Panc1 (cell line): ENCODE data around the gene MTHFD1L. TPM values are rescaled to one million over a fixed set of nuclear protein-coding genes. Genes with fewer than 3 reads are reported as not detected.

Experiments
- ATAC-seq: fragments of 200-7000 bp; cut with Tn5 transposase; 2 replicates; pipeline ENCODE4 v1.9.1; 2020; ENCODE audit warnings: mild to moderate bottlenecking, moderate library complexity
- BruUV-seq: library from RNA; stranded (reverse); fragments of 400-500 nt; replicated peaks from 2 replicates; lab custom pipeline; 2021; lab: Mats Ljungman, UMichigan
- CTCF ChIA-PET: fragments of 300-600 bp; sonication (Branson Sonifier 250); formaldehyde crosslinking; loops from one replicate; lab custom pipeline; 2022; ENCODE audit warnings: antibody characterized with exemption; lab: Charles Lee
- POLR2A ChIA-PET: fragments of 300-600 bp; sonication (Branson Sonifier 250); formaldehyde crosslinking; loops from one replicate; lab custom pipeline; 2022; ENCODE audit warnings: antibody characterized with exemption; lab: Charles Lee
- DNase-seq: peaks from one replicate; pipeline ENCODE4 v3.0.0-alpha.2; 2010; ENCODE audit warnings: low read depth, low spot score
- H3K27ac ChIP-seq: 2 replicates; pipeline ENCODE4 v1.5.1; 2011; ENCODE audit warnings: mild to moderate bottlenecking, low read length, inconsistent platforms
- H3K27me3 ChIP-seq: fragments of 200-500 bp; sonication (Bioruptor generic); 2 replicates; pipeline ENCODE4 v1.6.0; 2014; ENCODE audit warnings: low read length, inconsistent platforms; ENCODE audit not compliant: control insufficient read depth, insufficient read depth
- H3K36me3 ChIP-seq: fragments of 200-500 bp; sonication (Bioruptor generic); 2 replicates; pipeline ENCODE4 v1.5.1; 2014; ENCODE audit warnings: inconsistent platforms, mild to moderate bottlenecking, low read length, moderate library complexity; ENCODE audit not compliant: control insufficient read depth, insufficient read depth
- H3K4me1 ChIP-seq: 2 replicates; pipeline ENCODE4 v1.5.1; 2011; ENCODE audit warnings: inconsistent platforms, mild to moderate bottlenecking, low read length, moderate library complexity; ENCODE audit not compliant: control insufficient read depth, insufficient read depth
- H3K4me3 ChIP-seq, 2 experiments: 2 replicates each; pipeline ENCODE4 v1.5.1; 2011 to 2012; ENCODE audit warnings: low read depth in 2 of 2, low read length in 2 of 2, mild to moderate bottlenecking in 2 of 2, inconsistent platforms in 1 of 2, moderate library complexity in 1 of 2
- H3K9me3 ChIP-seq: fragments of 200-500 bp; sonication (Bioruptor generic); 2 replicates; pipeline ENCODE4 v1.5.1; 2014; ENCODE audit warnings: low read depth, mild to moderate bottlenecking, inconsistent platforms, low read length, moderate library complexity; ENCODE audit not compliant: control insufficient read depth, insufficient read depth
- POLR2AphosphoS5 ChIP-seq: IDR thresholded peaks from 2 replicates; pipeline ENCODE4 v1.6.1; 2012; ENCODE audit warnings: mild to moderate bottlenecking, low read depth, low read length, moderate library complexity
- SIN3A ChIP-seq: IDR thresholded peaks from 2 replicates; pipeline ENCODE4 v1.6.1; 2012; ENCODE audit warnings: low read depth, mild to moderate bottlenecking, low read length, moderate library complexity, borderline replicate concordance; ENCODE audit not compliant: insufficient read depth
- TCF7L2 ChIP-seq: IDR thresholded peaks from 2 replicates; pipeline ENCODE4 v1.6.1; 2011; ENCODE audit warnings: mild to moderate bottlenecking, low read depth, low read length, inconsistent platforms
- in situ Hi-C: cut with HindIII; loops from 2 replicates; pipeline ENCODE4 v1.10.0; 2016; ENCODE audit warnings: low sequenced_read_pairs, low pct_unique_long_range_greater_than_20kb
- intact Hi-C: fragments of 100-400 bp; cut with micrococcal nuclease; formaldehyde crosslinking; loops from one replicate; pipeline ENCODE4 v1.10.0; 2022; ENCODE audit not compliant: unreplicated experiment
- total RNA-seq: library from RNA; stranded (reverse); gene quantifications from one replicate; pipeline ENCODE4 v1.2.1, GENCODE V29; 2021; ENCODE audit not compliant: unreplicated experiment
- TF ChIP-seq, protein P1 (sequence below), 2 experiments: IDR thresholded peaks; 2 replicates each; pipeline ENCODE4 v1.6.1; 2011 to 2012; ENCODE audit warnings: low read depth in 2 of 2, control low read depth in 1 of 2, low read length in 1 of 2, mild to moderate bottlenecking in 1 of 2, moderate library complexity in 1 of 2; ENCODE audit not compliant: insufficient read depth in 1 of 2
- TF ChIP-seq, protein P2 (sequence below): fragments of 450-650 bp; IDR thresholded peaks from 2 replicates; pipeline ENCODE4 v1.5.1; 2017; ENCODE audit warnings: mild to moderate bottlenecking

MTHFD1L gene
- total RNA-seq, 1 experiment from 2014 or later = 76.2 TPM

DNA sequence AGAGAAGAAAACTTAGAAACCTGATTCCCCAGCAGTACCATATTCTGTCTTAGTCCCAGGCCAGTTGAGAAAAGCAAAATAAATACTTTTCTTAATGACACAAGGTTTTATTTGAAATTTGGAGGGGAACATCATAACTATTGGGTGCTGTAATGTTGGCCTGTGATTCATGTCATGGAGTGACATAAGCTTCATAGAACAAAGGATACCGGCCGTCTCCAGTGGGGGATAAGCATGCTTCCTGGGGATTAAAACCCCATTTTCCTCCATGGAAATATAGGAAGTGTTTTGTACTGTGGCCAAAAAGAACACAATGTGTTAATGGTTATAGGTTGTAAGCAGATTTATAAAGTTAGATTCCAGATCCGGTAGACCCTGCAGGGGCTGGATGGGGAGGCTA lies 18.0 kb downstream of the MTHFD1L start:
- DNase-seq = no peak
- Histone ChIP-seq H3K4me1 (peaks cover 7% of the 10 kb centered on the region; the same call in 1 of the 2 replicates), H3K27me3 (no peaks in the 10 kb centered on the region), H3K4me3 (no peak overlapping the region), H3K9me3 (no peaks in the 10 kb centered on the region), H3K36me3 (peaks cover 36% of the 10 kb centered on the region), H3K27ac (no peak overlapping the region)
- TF ChIP-seq POLR2AphosphoS5 (no peak), TCF7L2 (no peak), SIN3A (no peak)
- TF ChIP-seq, protein P1, sequence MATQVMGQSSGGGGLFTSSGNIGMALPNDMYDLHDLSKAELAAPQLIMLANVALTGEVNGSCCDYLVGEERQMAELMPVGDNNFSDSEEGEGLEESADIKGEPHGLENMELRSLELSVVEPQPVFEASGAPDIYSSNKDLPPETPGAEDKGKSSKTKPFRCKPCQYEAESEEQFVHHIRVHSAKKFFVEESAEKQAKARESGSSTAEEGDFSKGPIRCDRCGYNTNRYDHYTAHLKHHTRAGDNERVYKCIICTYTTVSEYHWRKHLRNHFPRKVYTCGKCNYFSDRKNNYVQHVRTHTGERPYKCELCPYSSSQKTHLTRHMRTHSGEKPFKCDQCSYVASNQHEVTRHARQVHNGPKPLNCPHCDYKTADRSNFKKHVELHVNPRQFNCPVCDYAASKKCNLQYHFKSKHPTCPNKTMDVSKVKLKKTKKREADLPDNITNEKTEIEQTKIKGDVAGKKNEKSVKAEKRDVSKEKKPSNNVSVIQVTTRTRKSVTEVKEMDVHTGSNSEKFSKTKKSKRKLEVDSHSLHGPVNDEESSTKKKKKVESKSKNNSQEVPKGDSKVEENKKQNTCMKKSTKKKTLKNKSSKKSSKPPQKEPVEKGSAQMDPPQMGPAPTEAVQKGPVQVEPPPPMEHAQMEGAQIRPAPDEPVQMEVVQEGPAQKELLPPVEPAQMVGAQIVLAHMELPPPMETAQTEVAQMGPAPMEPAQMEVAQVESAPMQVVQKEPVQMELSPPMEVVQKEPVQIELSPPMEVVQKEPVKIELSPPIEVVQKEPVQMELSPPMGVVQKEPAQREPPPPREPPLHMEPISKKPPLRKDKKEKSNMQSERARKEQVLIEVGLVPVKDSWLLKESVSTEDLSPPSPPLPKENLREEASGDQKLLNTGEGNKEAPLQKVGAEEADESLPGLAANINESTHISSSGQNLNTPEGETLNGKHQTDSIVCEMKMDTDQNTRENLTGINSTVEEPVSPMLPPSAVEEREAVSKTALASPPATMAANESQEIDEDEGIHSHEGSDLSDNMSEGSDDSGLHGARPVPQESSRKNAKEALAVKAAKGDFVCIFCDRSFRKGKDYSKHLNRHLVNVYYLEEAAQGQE (IDR thresholded peaks at IDR 0.05; ENCODE audit: insufficient read depth in 1 of 2, low read depth in 2 of 2, low read length in 1 of 2) = no peak
- TF ChIP-seq, protein P2, sequence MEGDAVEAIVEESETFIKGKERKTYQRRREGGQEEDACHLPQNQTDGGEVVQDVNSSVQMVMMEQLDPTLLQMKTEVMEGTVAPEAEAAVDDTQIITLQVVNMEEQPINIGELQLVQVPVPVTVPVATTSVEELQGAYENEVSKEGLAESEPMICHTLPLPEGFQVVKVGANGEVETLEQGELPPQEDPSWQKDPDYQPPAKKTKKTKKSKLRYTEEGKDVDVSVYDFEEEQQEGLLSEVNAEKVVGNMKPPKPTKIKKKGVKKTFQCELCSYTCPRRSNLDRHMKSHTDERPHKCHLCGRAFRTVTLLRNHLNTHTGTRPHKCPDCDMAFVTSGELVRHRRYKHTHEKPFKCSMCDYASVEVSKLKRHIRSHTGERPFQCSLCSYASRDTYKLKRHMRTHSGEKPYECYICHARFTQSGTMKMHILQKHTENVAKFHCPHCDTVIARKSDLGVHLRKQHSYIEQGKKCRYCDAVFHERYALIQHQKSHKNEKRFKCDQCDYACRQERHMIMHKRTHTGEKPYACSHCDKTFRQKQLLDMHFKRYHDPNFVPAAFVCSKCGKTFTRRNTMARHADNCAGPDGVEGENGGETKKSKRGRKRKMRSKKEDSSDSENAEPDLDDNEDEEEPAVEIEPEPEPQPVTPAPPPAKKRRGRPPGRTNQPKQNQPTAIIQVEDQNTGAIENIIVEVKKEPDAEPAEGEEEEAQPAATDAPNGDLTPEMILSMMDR = no peak
- BruUV-seq = no TSS peak
- in situ Hi-C loops = no loop called here
- CTCF ChIA-PET = no interaction called here
- intact Hi-C loops = no loop called here
- POLR2A ChIA-PET = no interaction called here
- ATAC-seq = no peak

DNA sequence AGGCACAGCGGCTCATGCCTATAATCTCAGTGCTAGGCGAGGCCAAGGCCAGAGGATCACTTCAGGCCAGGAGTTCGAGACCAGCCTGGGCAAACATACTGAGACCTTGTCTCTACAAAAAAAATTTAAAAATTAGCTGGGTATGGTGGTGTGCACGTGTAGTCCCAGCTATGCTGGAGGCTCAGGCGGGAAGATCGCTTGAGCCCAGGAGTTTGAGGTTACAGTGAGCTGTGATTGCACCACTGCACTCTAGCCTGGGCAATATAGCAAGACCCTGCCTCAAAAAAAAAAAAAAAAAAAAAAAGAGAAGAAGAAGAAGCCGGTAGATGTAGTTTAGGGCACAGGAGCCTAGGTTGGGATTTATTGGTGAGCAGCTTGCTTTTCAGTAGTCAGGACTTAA lies 20.7 kb downstream of the MTHFD1L start:
- CTCF ChIA-PET = no interaction called here
- peaks cover 42% of the 10 kb centered on the region for H3K36me3 ChIP-seq
- POLR2A ChIA-PET = interaction anchor here (0.7 kb wide), 1 partner anchor 309 kb away, joined by 3 read pairs; no protein-coding TSS in a partner anchor

More for the DNA sequence above, 20.7 kb downstream of the MTHFD1L start:
- H3K4me3 ChIP-seq = no peak overlapping the region
- no peak for ATAC-seq
- BruUV-seq = no TSS peak
- H3K9me3 ChIP-seq = no peaks in the 10 kb centered on the region
- peaks cover 7% of the 10 kb centered on the region; the same call in 1 of the 2 replicates for H3K4me1 ChIP-seq
- TF ChIP-seq POLR2AphosphoS5 = no peak
- TF ChIP-seq, protein P1 (IDR thresholded peaks at IDR 0.05; ENCODE audit: insufficient read depth in 1 of 2, low read depth in 2 of 2, low read length in 1 of 2) = no peak
- TF ChIP-seq SIN3A = no peak
- TF ChIP-seq, protein P2 = no peak
- TF ChIP-seq TCF7L2 = no peak
- intact Hi-C loops (no loop called here), in situ Hi-C loops (no loop called here)
- H3K27ac ChIP-seq = no peak overlapping the region
- no peaks in the 10 kb centered on the region for H3K27me3 ChIP-seq
- DNase-seq = no peak
